Esophagus muscularis mucosa (tissue), 3 donors: ENCODE data around the gene LSM14B.

Experiments
- EP300 ChIP-seq: sonication (generic); formaldehyde crosslinking; IDR thresholded peaks from one replicate; pipeline ENCODE4 v1.6.1; 2017; ENCODE audit warnings: antibody characterized with exemption
- POLR2AphosphoS5 ChIP-seq, 2 donors: sonication (generic); formaldehyde crosslinking; IDR thresholded peaks; one replicate each; pipeline ENCODE4 v1.6.1; 2017; ENCODE audit warnings: antibody characterized with exemption in 2 of 2

DNA sequence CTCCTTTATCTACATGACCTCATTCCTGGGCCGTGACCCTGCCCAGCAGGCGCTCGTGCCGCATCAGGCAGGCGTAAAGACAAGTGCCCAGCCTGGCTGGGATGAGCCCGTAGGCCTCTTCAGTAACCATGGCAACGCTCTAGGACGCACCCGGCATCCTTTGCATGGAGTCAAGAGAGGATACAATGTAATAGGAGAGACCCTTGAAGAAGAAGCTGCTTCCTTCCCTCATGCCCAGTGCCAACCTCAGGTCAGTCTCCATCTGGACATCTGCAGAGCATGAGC, 5.0 kb upstream of the LSM14B start:
- TF ChIP-seq POLR2AphosphoS5 (IDR thresholded peaks at IDR 0.05) (no peak), EP300 (no peak)
